GM19395 (cell line): ENCODE results near the gene ZNF536.

Experiments used
- ATAC-seq: cut with Tn5 transposase; IDR thresholded peaks from one replicate; pipeline ENCODE4 v1.9.1; 2021; ENCODE audit warnings: mild to moderate bottlenecking, moderate library complexity; ENCODE audit not compliant: unreplicated experiment

The ZNF536 gene

DNA sequence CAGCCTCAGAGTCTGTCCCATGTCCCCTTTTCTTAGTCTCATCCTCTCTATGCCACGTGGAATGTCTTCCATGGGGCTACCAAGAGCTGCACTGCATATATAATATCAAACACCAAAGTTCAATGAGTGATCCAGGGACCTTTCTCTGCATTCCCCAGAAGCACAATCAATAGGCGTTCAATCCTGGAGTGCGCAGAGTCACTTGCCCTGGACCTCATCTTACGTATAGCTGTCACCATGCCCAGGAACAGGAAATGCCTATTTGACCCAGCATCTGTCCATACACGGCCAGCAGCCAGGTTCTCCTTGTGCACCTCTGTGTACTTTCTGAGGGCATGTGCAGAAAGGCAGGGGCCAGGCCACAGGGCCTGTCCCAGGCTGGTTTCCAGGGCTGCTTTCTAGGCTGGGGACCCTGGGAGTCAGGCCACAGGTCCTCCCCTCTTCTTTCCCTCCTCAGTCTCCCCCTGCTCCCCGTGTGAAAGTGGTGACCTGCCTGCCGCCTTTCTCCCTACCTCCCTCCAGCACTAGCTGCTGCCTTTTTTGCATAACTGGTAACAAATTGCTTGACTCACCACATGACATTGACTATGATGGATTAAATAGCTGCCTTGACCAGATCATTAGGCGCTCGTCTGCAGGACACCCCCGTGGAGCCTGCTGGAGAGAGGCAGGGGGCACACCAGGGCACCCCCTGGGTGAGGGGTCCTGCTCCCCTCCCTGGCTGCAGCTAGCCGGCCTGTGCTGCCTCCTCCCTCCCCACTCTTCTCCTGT is 222.0 kb downstream of the ZNF536 start:
- ATAC-seq = no peak

DNA sequence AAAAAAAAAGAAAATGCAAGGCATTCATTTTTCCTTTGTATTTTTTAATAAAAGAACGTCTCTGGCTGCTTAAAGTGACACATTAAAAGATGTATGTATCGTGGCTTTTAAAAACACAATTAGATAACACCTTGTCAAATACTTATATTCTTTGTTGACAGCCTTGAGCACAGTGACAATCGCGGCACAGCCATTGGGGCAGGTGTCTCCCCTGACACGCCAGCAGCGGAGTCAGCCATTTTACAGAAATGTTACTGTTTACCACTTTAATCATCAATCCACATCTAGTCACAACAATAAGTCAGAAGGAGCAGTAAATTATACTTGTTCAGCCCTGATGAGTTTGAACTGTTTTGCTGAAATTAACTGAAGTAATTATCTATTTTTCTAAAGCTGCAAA is 224.1 kb downstream of the ZNF536 start:
- no peak for ATAC-seq

DNA sequence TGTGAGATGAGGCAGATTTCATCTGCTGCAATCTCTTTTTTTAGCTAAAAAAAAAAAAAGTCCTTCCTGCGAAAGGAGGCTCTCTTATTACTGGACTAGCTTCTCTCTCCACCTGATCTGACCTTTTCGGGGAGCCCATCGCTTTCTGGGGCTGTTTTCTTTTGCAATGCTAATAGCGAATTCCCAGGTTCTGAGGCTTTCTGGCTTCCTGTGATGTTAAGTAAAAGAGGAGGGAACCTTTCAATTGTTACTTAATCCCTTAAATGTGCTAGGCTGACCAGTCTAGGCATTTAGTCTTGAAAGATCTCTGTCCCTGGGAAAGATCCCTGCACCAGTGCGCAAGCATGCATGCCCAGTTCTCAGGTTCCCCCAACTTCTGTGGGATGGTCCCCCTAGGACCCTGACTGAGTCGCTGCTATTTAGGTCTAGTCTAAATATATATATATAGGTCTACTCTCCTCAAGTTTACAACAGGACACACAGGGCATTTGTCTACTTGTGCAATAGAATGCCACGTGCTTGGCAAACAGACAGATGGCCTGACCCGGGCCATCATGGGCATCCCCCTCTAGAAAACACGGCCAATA is 224.7 kb downstream of the ZNF536 start:
- ATAC-seq = no peak

DNA sequence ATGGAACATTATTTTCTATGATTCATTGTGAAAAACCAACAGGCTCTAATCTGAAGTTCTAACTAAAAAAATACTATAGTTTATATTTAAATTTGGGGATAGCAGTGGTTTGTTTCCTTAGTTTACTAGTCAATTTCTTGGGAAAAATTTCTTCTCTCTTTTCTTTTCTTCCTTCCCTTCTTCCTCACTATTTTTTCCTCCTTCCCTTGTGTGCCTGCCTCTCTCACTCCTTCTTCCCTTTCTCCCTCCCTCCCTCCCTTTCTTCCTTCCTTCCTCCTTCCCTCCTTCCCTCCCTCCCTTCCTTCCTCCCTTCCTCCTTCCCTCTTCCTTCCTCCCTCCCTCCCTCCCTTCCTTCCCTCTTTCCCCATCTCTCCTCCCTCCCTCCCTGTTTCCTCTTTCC is 226.5 kb downstream of the ZNF536 start:
- no peak for ATAC-seq

DNA sequence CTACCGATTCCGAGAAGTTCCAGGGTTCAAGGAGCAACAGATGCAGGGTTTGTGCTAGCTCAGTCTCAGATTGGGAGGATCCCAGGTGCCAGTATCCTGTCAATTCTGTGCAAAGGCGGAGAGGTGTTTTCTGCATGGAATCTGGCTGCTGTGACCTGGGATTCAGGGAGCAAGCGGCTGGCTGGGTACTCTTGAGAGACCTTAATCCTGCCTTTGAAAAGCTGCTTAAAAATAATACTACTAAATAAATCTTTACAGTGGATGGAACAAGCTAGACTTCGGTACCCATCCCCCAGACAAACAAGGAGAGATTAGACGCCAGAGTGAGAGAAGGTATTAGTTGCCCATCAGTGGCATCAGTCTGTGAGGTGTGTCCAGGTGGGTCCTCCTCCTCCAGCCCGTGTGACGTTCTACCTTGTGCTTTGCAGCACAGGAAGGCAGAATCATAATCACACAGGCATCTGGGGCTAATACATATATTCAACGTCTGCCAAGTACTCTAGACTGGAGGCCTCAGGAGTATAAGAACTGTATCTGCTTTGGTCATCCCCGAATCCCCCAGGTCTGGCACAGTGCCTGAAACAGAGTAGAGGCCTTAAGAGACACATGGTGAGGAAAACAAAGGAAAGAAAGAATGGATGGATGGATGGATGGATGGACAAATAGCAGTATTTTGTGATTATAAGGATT is 230.6 kb downstream of the ZNF536 start:
- no peak for ATAC-seq

DNA sequence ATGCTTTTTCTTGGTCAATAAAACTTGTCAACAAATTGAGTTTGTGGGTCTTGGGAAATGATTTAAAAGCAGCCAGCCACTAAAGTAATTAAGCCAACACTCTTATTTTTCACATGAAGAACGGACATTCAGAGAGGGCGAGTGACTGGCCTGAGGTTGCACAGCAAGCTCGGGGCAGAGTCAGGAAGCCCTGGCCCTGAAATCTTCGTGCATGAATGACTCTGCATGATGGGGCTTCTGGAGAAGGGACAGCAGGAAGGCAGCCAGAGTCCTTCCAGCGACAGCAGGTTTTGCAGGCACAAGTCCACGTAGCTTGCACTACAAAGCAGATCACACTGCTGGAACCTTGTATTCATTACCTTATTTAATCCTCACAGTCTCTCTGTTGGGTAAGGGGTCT is 232.5 kb downstream of the ZNF536 start:
- no peak for ATAC-seq

DNA sequence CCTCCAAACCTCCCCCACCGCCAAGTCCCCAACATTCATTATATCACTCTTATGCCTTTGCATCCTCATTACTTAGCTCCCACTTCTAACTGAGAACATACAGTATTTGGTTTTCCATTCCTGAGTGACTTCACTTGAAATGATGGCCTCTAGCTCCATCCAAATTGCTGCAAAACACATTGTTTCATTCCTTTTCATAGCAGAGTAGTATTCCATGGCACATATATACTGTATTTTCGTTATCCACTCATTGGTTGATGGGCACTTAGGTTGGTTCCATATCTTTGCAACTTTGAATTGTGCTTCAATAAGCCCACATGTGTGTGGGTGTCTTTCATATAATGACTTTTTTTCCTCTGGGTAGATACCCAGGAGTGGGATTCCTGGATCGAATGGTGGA is 233.1 kb downstream of the ZNF536 start:
- no peak for ATAC-seq

DNA sequence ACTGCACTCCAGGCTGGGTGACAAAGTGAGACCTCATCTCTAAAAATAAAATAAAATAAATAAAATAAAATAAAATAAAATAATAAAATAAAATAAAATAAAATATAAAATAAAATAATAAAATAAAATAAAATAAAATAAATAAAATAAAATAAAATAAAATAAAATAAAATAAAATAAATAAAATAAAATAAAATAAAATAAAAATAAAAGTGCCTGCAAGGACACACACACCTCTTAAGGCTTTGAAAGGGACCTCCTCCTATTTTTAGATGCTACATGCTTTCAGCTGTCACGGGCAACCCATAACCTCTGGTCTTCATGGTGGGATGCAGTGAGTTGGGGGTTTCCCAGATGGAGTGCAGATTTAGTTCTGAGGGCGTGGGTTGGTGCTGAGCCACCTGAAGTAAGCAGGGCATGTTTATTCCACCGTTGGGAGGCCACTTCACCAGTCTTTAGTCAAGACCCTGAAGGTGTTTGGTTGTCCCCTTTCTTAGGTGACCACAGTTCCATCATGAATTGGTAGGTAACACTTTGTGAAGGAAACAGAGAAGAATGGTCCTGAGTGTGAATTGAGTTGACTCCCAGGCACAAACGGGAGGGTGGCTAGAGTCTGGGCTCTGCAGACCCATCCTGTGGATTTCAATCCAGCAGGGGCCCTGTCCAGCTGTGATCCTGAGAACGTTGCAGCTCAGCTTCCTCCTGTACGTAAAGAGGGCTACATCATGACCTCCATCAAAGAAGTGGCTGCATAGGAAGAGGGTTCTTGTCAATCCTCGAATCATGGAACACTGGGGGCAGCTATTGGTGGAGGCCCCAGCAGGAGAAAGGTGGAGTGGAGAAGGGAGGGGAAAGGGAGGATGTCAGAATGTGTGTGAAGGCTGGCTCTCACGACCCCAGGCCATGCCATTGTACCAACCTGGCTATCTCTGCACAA is 234.2 kb downstream of the ZNF536 start:
- ATAC-seq = no peak
